ENCODE results near the gene ARHGAP1.

The ARHGAP1 gene

DNA sequence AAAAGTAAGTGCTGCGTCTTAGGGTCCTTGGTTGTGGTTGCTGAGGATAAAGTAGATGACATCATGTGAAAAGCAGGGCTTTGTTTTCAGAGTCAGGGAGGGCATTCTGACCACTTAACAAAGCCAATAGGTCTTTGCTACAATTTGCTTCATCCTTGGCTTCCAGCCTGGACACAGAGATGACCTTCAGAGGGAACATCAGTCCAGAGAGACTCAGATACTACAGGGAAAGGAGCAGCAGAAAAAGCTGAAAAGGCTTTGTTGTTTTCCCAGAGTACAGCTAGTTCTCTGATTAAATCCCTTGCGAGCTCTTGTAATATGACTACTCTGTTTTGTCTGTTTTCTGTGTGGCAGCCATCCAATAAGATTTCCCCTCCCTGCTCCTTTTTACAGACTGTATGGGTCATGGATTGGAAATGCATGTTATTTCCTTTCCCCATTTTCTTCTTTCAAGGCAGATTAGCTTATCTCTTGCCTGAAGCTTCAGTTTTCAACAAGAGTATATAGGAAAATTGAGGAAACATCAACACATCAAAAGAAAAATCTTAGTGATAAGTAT is 51.2 kb downstream of the ARHGAP1 start:
- no peak overlapping the region for H3K4me2 ChIP-seq
- H3K36me3 ChIP-seq, result peaks cover 94% of the 10 kb centered on the region
- no peaks in the 10 kb centered on the region for H3K4me1 ChIP-seq
- peaks cover 5% of the 10 kb centered on the region; the same call in 1 of the 2 replicates for H4K20me1 ChIP-seq
- no peak overlapping the region for H3K4me3 ChIP-seq
- H3K9me3 ChIP-seq, result no peaks in the 10 kb centered on the region
- TF ChIP-seq Cebpa-rat (IDR thresholded peaks at IDR 0.05), result no peak
- H3K27ac ChIP-seq, result no peak overlapping the region
- no peak overlapping the region for H3K9ac ChIP-seq
- H3K27me3 ChIP-seq, result no peaks in the 10 kb centered on the region

DNA sequence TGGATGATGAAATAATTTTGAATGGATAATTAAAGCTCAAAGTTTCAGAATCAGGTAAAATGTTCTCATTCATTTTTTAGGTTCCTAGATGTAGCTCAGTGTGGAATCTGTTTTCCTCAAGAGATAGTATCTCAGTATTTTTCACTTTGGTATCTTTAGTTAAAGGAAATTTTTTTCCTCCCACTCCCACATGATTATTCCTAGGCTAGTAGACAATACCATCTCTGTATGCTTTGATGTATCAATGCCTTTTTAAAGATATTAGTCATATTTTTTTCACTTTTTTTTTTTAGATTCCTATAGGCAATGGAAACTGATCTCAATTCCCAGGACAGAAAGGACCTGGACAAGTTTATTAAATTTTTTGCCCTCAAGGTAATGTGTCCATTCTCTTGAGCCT is 56.4 kb downstream of the ARHGAP1 start:
- H4K20me1 ChIP-seq, result peaks cover 6% of the 10 kb centered on the region; the same call in 1 of the 2 replicates
- H3K27ac ChIP-seq, result no peak overlapping the region
- no peak overlapping the region for H3K4me3 ChIP-seq
- no peak overlapping the region for H3K9ac ChIP-seq
- no peak for TF ChIP-seq Cebpa-rat (IDR thresholded peaks at IDR 0.05)
- peaks cover 89% of the 10 kb centered on the region for H3K36me3 ChIP-seq
- no peak overlapping the region for H3K4me2 ChIP-seq
- H3K9me3 ChIP-seq, result no peaks in the 10 kb centered on the region; the same call in 1 of the 2 replicates
- H3K27me3 ChIP-seq, result no peaks in the 10 kb centered on the region
- no peaks in the 10 kb centered on the region for H3K4me1 ChIP-seq

DNA sequence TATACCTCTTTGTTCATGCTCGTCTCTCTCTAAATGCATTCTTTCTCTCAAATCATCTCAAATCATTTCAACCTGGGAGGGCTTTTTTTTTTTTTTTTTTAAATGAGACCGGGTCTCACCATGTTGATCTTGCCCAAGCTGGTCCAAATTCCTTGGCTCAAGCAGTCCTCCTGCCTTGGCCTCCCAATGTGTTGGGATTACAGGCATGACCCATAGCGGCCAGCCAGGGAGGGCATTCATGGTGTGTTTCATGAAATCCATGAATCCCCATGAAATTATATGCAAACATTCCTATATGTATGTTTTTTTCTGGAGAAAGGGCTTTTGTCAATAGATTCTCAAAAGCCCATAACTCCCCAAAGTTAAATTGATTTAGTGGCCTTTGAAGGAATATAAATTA is 56.9 kb downstream of the ARHGAP1 start:
- no peak for TF ChIP-seq Cebpa-rat (IDR thresholded peaks at IDR 0.05)
- Histone ChIP-seq H3K9me3 (no peaks in the 10 kb centered on the region; the same call in 1 of the 2 replicates), H3K4me2 (no peak overlapping the region), H4K20me1 (peaks cover 6% of the 10 kb centered on the region; the same call in 1 of the 2 replicates), H3K4me1 (no peaks in the 10 kb centered on the region), H3K36me3 (peaks cover 92% of the 10 kb centered on the region), H3K27me3 (no peaks in the 10 kb centered on the region), H3K9ac (no peak overlapping the region), H3K4me3 (no peak overlapping the region), H3K27ac (no peak overlapping the region)

GRCh38 chr11:46642627-46643335 is 57.6 kb downstream of the ARHGAP1 start:
- H3K9ac ChIP-seq, result no peak overlapping the region
- peaks cover 92% of the 10 kb centered on the region for H3K36me3 ChIP-seq
- no peak overlapping the region for H3K4me2 ChIP-seq
- H3K27me3 ChIP-seq, result no peaks in the 10 kb centered on the region
- H3K4me3 ChIP-seq, result no peak overlapping the region
- H4K20me1 ChIP-seq, result peaks cover 6% of the 10 kb centered on the region; the same call in 1 of the 2 replicates
- H3K4me1 ChIP-seq, result no peaks in the 10 kb centered on the region
- H3K27ac ChIP-seq, result no peak overlapping the region
- no peak for TF ChIP-seq Cebpa-rat (IDR thresholded peaks at IDR 0.05)
- H3K9me3 ChIP-seq, result no peaks in the 10 kb centered on the region; the same call in 1 of the 2 replicates

DNA sequence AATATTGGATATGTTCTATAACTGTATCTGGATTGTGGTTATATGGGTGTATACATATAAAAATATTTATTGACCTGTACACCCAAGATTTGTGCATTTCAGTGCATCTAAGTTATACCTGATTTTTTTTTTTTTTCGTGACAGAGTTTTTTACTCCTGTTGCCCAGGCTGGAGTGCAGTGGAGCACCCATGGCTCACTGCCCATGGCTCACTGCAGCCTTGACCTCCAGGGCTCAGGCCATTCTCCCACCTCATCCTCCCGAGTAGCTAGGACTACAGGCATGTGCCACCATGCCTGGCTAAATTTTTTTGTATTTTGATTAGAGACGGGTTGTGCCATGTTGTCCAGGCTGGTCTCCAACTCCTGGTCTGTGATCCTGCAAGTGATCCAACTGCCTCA is 58.8 kb downstream of the ARHGAP1 start:
- no peaks in the 10 kb centered on the region for H3K27me3 ChIP-seq
- H3K9ac ChIP-seq, result no peak overlapping the region
- no peaks in the 10 kb centered on the region; the same call in 1 of the 2 replicates for H3K9me3 ChIP-seq
- no peak overlapping the region for H3K27ac ChIP-seq
- H4K20me1 ChIP-seq, result peaks cover 6% of the 10 kb centered on the region; the same call in 1 of the 2 replicates
- no peak for TF ChIP-seq Cebpa-rat (IDR thresholded peaks at IDR 0.05)
- no peak overlapping the region for H3K4me3 ChIP-seq
- H3K4me1 ChIP-seq, result no peaks in the 10 kb centered on the region
- H3K4me2 ChIP-seq, result no peak overlapping the region
- H3K36me3 ChIP-seq, result peaks cover 89% of the 10 kb centered on the region

DNA sequence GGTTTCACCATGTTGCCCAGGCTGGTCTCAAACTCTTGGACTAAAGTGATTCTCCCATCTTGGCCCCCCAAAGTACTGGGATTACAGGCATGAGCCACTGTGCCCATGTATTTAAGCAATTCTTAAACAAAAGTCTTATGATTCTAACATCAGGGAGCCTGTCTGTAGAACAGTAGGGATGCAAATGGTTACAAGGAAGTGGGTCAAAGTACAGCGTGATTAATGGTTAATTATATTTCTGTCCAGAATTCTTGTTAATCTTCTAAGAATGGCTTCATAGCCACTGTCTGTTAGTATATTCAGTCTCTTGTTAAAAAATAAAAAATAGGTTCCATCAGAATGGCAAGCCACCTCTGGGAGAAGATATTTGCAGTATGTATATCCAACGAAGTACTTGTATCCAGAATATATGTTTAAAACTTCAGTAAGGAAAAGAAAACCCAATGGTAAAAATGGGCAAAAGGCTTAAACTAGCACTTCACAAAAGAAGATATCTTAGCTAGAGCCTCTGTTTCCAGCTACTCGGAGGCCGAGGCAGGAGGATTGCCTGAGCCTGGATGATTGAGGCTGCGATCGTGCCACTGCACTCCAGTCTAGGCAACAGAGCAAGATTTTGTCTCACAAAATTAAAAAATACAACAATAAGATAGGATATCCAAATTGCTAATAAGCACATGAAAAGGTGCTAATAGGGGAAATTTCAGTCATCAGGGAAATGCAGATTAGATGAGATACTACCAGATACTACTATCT is 60.2 kb downstream of the ARHGAP1 start:
- H3K27ac ChIP-seq, result no peak overlapping the region
- H3K4me3 ChIP-seq, result no peak overlapping the region
- no peaks in the 10 kb centered on the region for H3K27me3 ChIP-seq
- H4K20me1 ChIP-seq, result peaks cover 6% of the 10 kb centered on the region; the same call in 1 of the 2 replicates
- H3K9me3 ChIP-seq, result no peaks in the 10 kb centered on the region; the same call in 1 of the 2 replicates
- peaks cover 87% of the 10 kb centered on the region for H3K36me3 ChIP-seq
- TF ChIP-seq Cebpa-rat (IDR thresholded peaks at IDR 0.05), result no peak
- no peaks in the 10 kb centered on the region for H3K4me1 ChIP-seq
- H3K9ac ChIP-seq, result no peak overlapping the region
- no peak overlapping the region for H3K4me2 ChIP-seq

- TF ChIP-seq Cebpa-rat (IDR thresholded peaks at IDR 0.05), result no peak
- no peaks in the 10 kb centered on the region for H3K27me3 ChIP-seq
- H3K4me1 ChIP-seq, result no peaks in the 10 kb centered on the region
- no peaks in the 10 kb centered on the region; the same call in 1 of the 2 replicates for H3K9me3 ChIP-seq
- no peak overlapping the region for H3K4me3 ChIP-seq
- H3K27ac ChIP-seq, result no peak overlapping the region
- H4K20me1 ChIP-seq, result peaks cover 6% of the 10 kb centered on the region; the same call in 1 of the 2 replicates
- H3K36me3 ChIP-seq, result peaks cover 84% of the 10 kb centered on the region
- H3K9ac ChIP-seq, result no peak overlapping the region
- no peak overlapping the region for H3K4me2 ChIP-seq
Observed at GRCh38 chr11:46639197-46639839, 61.1 kb downstream of the ARHGAP1 start.

DNA sequence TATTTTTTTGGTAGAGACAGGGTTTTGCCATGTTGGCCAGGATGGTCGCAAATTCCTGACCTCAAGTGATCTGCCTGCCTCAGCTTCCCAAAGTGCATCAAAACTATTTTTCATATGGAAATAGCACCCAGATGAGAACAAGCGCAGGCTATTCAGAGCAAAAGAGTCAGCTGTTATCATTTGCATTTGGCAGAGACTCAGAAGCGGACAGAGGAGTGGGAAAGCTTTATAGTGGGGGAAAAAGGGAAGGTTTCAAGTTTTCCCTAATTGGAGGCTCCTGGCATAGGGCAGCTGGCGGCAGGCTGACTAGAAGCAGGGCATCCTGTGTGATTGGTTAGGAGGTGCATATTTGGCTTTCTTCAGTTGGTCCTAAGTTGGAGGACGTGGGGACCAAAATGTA is 62.9 kb downstream of the ARHGAP1 start:
- H3K36me3 ChIP-seq, result peaks cover 75% of the 10 kb centered on the region
- no peak overlapping the region for H3K9ac ChIP-seq
- H3K27me3 ChIP-seq, result no peaks in the 10 kb centered on the region
- H3K9me3 ChIP-seq, result no peaks in the 10 kb centered on the region; the same call in 1 of the 2 replicates
- H3K4me3 ChIP-seq, result no peak overlapping the region
- TF ChIP-seq Cebpa-rat (IDR thresholded peaks at IDR 0.05), result no peak
- peaks cover 6% of the 10 kb centered on the region; the same call in 1 of the 2 replicates for H4K20me1 ChIP-seq
- H3K4me1 ChIP-seq, result no peaks in the 10 kb centered on the region
- no peak overlapping the region for H3K27ac ChIP-seq
- H3K4me2 ChIP-seq, result no peak overlapping the region

GRCh38 chr11:46635557-46636139 is 64.8 kb downstream of the ARHGAP1 start:
- Histone ChIP-seq H3K27ac (no peak overlapping the region), H3K9me3 (no peaks in the 10 kb centered on the region)

More at GRCh38 chr11:46635557-46636139, 64.8 kb downstream of the ARHGAP1 start:
- no peak for TF ChIP-seq Cebpa-rat (IDR thresholded peaks at IDR 0.05)
- Histone ChIP-seq H3K36me3 (peaks cover 76% of the 10 kb centered on the region), H3K27me3 (no peaks in the 10 kb centered on the region), H3K4me3 (no peak overlapping the region), H3K4me1 (no peaks in the 10 kb centered on the region), H4K20me1 (peaks cover 9% of the 10 kb centered on the region; the same call in 1 of the 2 replicates), H3K4me2 (no peak overlapping the region), H3K9ac (no peak overlapping the region)

All from BLaER1 (cell line).